ENCODE measurements around the gene NUDT22. TPM values are rescaled to one million over a fixed set of nuclear protein-coding genes. Genes with fewer than 3 reads are reported as not detected.
"Not testable (repeated sequence)": the region's sequence is repeated elsewhere in the genome, so short reads cannot be mapped to it uniquely, and the experiment has no call there.

The NUDT22 gene
- total and polyA plus RNA-seq, 7 experiments from 2014 or later, result 40.7 to 94.0 (median 56.9) TPM

DNA sequence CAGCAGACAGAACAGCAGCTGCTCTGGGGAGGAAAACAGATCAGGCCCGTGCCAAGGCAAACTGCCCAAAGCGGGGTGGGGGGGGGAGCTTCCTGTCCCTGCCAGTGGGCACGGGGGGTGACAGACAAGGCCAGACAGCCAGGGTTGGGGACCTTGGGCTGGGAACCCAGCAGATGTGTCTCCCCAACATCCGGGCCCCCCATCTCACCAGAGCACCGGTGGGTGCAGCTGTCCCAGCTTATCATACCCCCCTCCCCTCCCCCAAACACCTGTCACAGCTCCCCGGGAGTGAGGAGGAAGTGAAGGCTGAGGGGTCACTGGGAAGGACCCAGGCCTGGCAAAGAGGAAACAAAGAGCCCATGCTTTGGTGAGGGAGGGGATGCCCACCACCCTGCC, 19.3 kb downstream of the NUDT22 start:
- H3K27me3 ChIP-seq (ENCODE audit: control insufficient read depth in 2 of 2, insufficient read depth in 2 of 2, low read length in 2 of 2), result no peaks in the 10 kb centered on the region
- intact Hi-C loops (cut with micrococcal nuclease), result no loop called here
- H3K4me3 Mint-ChIP-seq, result peak overlapping the region; percentile 77 to 93 (median 86)
- DNase-seq (no peak), ATAC-seq (no peak)
- peak overlapping the region; percentile 59 for H3K27ac ChIP-seq (ENCODE audit: low read depth, low read length)
- no peaks in the 10 kb centered on the region for H3K9me3 ChIP-seq (ENCODE audit: control insufficient read depth in 2 of 3, low read length in 3 of 3)
- H3K4me3 ChIP-seq (ENCODE audit: low read length), result peak overlapping the region; percentile 68
- CTCF ChIA-PET, result interaction anchor here (1.3 to 4.5 kb wide), 4 partner anchors 40 to 72 kb away, joined by 3 to 30 read pairs (median 4); partner anchors contain the start of genes FERMT3, PRDX5 and TRMT112
- no peaks in the 10 kb centered on the region for H3K27me3 Mint-ChIP-seq
- peaks cover 0 to 11% (median 0%) of the 10 kb centered on the region in 3 experiments for H3K36me3 ChIP-seq (ENCODE audit: control insufficient read depth in 2 of 3, insufficient read depth in 3 of 3, low read length in 3 of 3)
- H3K36me3 Mint-ChIP-seq, result peaks cover 0 to 1% (median 0%) of the 10 kb centered on the region in 5 donors
- no peaks in the 10 kb centered on the region for H3K9me3 Mint-ChIP-seq
- H3K27ac Mint-ChIP-seq, result peak overlapping the region in 7 of 9 donors; percentile 65 to 88 (median 72)
- POLR2A ChIA-PET, result interaction anchor here (0.6 to 12.3 kb wide), 12 partner anchors 10 to 388 kb away, joined by 3 to 154 read pairs (median 7); partner anchors contain the start of genes BAD, CATSPERZ, FERMT3 and PRDX5
- H3K4me1 ChIP-seq (ENCODE audit: control insufficient read depth in 2 of 2, insufficient read depth in 2 of 2, low read length in 2 of 2), result peaks cover 19 to 27% of the 10 kb centered on the region in 2 donors
- peaks cover 11 to 44% (median 30%) of the 10 kb centered on the region in 7 donors for H3K4me1 Mint-ChIP-seq

GRCh38 chr11:64245797-64246620, 19.9 kb downstream of the NUDT22 start:
- Mint-ChIP-seq H3K4me3 (peak overlapping the region; percentile 77 to 93 (median 86)), H3K27ac (peak overlapping the region in 7 of 9 donors; percentile 65 to 88 (median 72)), H3K9me3 (no peaks in the 10 kb centered on the region), H3K27me3 (peaks cover 0 to 3% (median 0%) of the 10 kb centered on the region in 5 donors), H3K4me1 (peaks cover 7 to 43% (median 28%) of the 10 kb centered on the region in 7 donors), H3K36me3 (peaks cover 0 to 1% (median 0%) of the 10 kb centered on the region in 5 donors)
- ATAC-seq, result no peak
- no peaks in the 10 kb centered on the region for H3K9me3 ChIP-seq (ENCODE audit: control insufficient read depth in 2 of 3, low read length in 3 of 3)
- ChIA-PET CTCF (interaction anchor here (1.6 to 4.5 kb wide), 3 partner anchors 40 to 58 kb away, joined by 4 to 30 read pairs (median 5); partner anchors contain the start of gene FERMT3), POLR2A (interaction anchor here (0.6 to 12.3 kb wide), 14 partner anchors 7 to 499 kb away, joined by 3 to 154 read pairs (median 6); partner anchors contain the start of genes BAD, CATSPERZ, FERMT3 and PRDX5)
- peak overlapping the region; percentile 59 for H3K27ac ChIP-seq (ENCODE audit: low read depth, low read length)
- H3K4me1 ChIP-seq (ENCODE audit: control insufficient read depth in 2 of 2, insufficient read depth in 2 of 2, low read length in 2 of 2), result peaks cover 21 to 25% of the 10 kb centered on the region in 2 donors
- intact Hi-C loops (cut with micrococcal nuclease), result loop anchor here in 1 of 2 donors (1.0 kb wide), 3 partner anchors 23 to 59 kb away; partner anchors contain the start of genes ESRRA and GPR137
- peak in 6 of 9 donors; percentile 24 to 76 (median 30) for DNase-seq
- H3K36me3 ChIP-seq (ENCODE audit: control insufficient read depth in 2 of 3, insufficient read depth in 3 of 3, low read length in 3 of 3), result peaks cover 0 to 11% (median 0%) of the 10 kb centered on the region in 3 experiments
- no peaks in the 10 kb centered on the region for H3K27me3 ChIP-seq (ENCODE audit: control insufficient read depth in 2 of 2, insufficient read depth in 2 of 2, low read length in 2 of 2)
- H3K4me3 ChIP-seq (ENCODE audit: low read length), result peak overlapping the region; percentile 68

DNA sequence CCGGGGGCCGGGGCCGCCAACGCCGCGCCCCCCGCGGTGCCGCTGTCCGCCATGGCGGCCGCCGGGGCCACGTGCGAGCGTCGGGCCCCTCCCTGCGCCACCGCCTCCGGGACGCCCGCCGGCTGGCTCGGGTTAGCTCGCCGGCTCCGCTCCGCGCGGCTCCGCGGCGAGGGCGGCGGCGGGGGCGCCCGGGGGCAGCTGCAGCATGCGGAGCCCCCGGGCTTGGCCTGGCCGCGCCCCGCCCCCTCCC, 20.5 kb downstream of the NUDT22 start:
- not testable (repeated sequence) for H3K4me3 ChIP-seq (ENCODE audit: low read length)

DNA sequence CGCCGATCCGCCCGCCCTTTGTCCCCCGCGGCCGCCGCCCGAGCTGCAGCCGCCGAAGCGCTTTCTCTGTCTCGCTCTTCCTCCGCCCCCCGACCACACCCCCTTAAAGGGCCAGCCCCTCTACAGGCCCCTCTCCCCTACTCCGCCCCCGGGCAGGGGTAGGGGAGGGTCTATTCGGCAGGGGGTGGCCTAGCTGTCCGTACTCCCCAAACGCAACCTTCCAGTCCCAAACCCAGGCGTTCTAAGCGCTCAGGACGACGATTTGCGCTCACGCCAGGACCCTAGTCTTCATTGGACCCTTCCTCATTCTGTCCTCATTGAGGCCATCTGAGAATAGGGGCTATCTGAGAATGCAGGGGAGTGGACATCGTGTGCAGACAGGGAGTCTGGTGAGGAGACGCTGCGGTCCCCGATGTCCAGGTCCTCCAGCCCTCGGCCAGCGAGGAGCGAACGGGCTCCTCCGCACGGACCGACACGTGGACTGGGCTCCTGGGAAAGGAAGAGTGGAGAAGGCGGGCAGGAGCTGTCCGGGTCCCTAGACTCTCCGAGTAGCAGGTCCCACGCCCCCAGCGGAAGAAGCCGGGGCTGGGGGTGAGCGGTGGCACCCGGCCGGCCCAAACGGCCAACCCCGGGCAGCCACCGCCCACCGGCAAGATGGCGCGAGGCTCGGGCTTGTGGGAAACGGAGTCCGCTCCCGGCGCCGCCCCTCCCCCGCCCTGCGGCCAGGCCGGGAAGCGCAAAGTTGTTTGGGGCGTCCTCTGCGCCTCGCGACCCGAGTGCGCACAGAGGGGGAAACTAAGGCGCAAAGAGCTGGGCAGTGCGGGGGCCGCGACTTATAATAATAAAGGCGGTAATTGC, 21.0 kb downstream of the NUDT22 start, which contains the start of gene PPP1R14B:
TSS of gene PPP1R14B (minus strand) at position 73 of the 858 bp plus-strand sequence. CDS start 270 bp downstream, outside the sequence.
- Mint-ChIP-seq H3K4me3 (peak within 1 kb of the TSS; percentile 83 to 93 (median 88)), H3K27ac (peak within 1 kb of the TSS; percentile 65 to 88 (median 85)), H3K9me3 (peaks cover 0 to 2% (median 0%) of the 10 kb centered on the region in 11 donors), H3K36me3 (no peaks in the 10 kb centered on the region), H3K27me3 (peaks cover 0 to 3% (median 0%) of the 10 kb centered on the region in 5 donors), H3K4me1 (peaks cover 7 to 46% (median 32%) of the 10 kb centered on the region in 7 donors)
- peak within 1 kb of the TSS; percentile 100 for H3K4me3 ChIP-seq (ENCODE audit: low read length)
- intact Hi-C loops (cut with micrococcal nuclease), result loop anchor here (1.0 kb wide), 5 partner anchors 21 to 58 kb away; partner anchors contain the start of genes ESRRA (in 2 of the 2), GPR137 (in 2 of the 2), NUDT22 (in 1 of the 2) and TRPT1 (in 1 of the 2)
- ATAC-seq (peak; percentile 75), DNase-seq (peak; percentile 55 to 88 (median 70))
- ChIA-PET CTCF (interaction anchor here (1.6 to 4.5 kb wide), 2 partner anchors 42 to 55 kb away, joined by 5 to 30 read pairs; partner anchors contain the start of gene FERMT3), POLR2A (interaction anchor here (0.7 to 12.3 kb wide), 13 partner anchors 9 to 70 kb away, joined by 3 to 154 read pairs (median 5); partner anchors contain the start of genes BAD, DNAJC4, FERMT3 and NUDT22)
- H3K4me1 ChIP-seq (ENCODE audit: control insufficient read depth in 2 of 2, insufficient read depth in 2 of 2, low read length in 2 of 2), result peaks cover 25 to 27% of the 10 kb centered on the region in 2 donors
- peaks cover 0 to 7% (median 0%) of the 10 kb centered on the region in 3 experiments for H3K36me3 ChIP-seq (ENCODE audit: control insufficient read depth in 2 of 3, insufficient read depth in 3 of 3, low read length in 3 of 3)
- no peaks in the 10 kb centered on the region for H3K9me3 ChIP-seq (ENCODE audit: control insufficient read depth in 2 of 3, low read length in 3 of 3)
- no peaks in the 10 kb centered on the region for H3K27me3 ChIP-seq (ENCODE audit: control insufficient read depth in 2 of 2, insufficient read depth in 2 of 2, low read length in 2 of 2)
- H3K27ac ChIP-seq (ENCODE audit: low read depth, low read length), result peak within 1 kb of the TSS; percentile 64

More for the DNA sequence above, 20.5 kb downstream of the NUDT22 start:
- not testable (repeated sequence) for H3K27me3 Mint-ChIP-seq; H3K27me3 ChIP-seq (ENCODE audit: control insufficient read depth in 2 of 2, insufficient read depth in 2 of 2, low read length in 2 of 2); H3K27ac ChIP-seq (ENCODE audit: low read depth, low read length); H3K9me3 ChIP-seq (ENCODE audit: control insufficient read depth in 2 of 3, low read length in 3 of 3); H3K9me3 Mint-ChIP-seq; H3K36me3 Mint-ChIP-seq; H3K36me3 ChIP-seq (ENCODE audit: control insufficient read depth in 2 of 3, insufficient read depth in 3 of 3, low read length in 3 of 3)
- ChIA-PET CTCF (interaction anchor here (1.6 to 4.5 kb wide), 2 partner anchors 41 to 56 kb away, joined by 5 to 30 read pairs; partner anchors contain the start of gene FERMT3), POLR2A (interaction anchor here (1.0 to 12.3 kb wide), 12 partner anchors 8 to 498 kb away, joined by 3 to 154 read pairs (median 6); partner anchors contain the start of genes BAD, FERMT3, NUDT22 and PRDX5)
- Mint-ChIP-seq H3K4me3 (peak overlapping the region; percentile 82 to 92 (median 87)), H3K27ac (peak overlapping the region in 2 of 9 donors; percentile 64 to 83), H3K4me1 (peaks cover 7 to 42% (median 28%) of the 10 kb centered on the region in 7 donors)
- H3K4me1 ChIP-seq (ENCODE audit: control insufficient read depth in 2 of 2, insufficient read depth in 2 of 2, low read length in 2 of 2), result peaks cover 21 to 25% of the 10 kb centered on the region in 2 donors
- DNase-seq (peak in 1 of 9 donors; percentile 31), ATAC-seq (peak; percentile 17)
- intact Hi-C loops (cut with micrococcal nuclease), result loop anchor here in 1 of 2 donors (1.0 kb wide), 3 partner anchors 23 to 59 kb away; partner anchors contain the start of genes ESRRA and GPR137

DNA sequence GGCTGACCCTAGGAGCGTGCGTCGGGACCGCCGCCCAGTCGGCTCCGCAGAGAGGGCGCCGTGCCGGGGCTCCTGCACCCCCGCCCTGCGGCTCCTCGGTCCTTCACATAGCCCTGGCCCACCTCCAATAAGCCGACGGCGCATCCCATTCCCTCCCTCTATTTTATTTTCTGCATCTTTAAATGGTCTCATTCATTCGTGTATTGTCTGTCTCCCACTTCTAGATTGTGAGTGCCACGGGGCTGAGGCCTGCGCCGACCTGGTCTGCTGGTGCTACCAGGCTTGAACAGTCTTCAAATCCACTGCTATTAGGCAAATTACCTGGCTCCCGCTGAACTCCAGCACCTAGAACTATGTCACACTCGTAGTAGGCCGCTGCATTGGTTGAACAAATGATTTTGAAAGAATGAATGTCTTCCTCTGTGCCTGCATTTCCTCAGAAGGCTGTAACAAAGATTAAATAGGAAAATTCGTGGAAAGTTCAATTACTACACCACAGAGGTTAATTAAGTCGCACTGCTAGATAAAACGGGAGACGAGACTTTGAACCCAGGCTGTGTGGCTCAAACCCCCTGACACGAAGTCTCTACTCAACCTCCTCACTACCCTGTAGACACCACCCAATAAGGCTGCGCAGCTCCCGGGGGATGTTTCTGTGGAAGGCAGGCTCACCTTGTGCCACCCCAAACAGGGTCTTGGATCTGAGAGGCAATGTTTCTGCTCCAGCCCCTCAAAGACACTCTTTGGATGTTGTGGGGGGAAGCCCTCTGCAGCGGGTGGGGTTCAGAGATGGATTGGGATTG, 21.9 kb downstream of the NUDT22 start:
- Histone ChIP-seq H3K36me3 (ENCODE audit: control insufficient read depth in 2 of 3, insufficient read depth in 3 of 3, low read length in 3 of 3) (peaks cover 0 to 7% (median 0%) of the 10 kb centered on the region in 3 experiments), H3K27me3 (ENCODE audit: control insufficient read depth in 2 of 2, insufficient read depth in 2 of 2, low read length in 2 of 2) (no peaks in the 10 kb centered on the region), H3K9me3 (ENCODE audit: control insufficient read depth in 2 of 3, low read length in 3 of 3) (no peaks in the 10 kb centered on the region), H3K27ac (ENCODE audit: low read depth, low read length) (no peak overlapping the region), H3K4me3 (ENCODE audit: low read length) (peak overlapping the region; percentile 100), H3K4me1 (ENCODE audit: control insufficient read depth in 2 of 2, insufficient read depth in 2 of 2, low read length in 2 of 2) (peaks cover 24 to 25% of the 10 kb centered on the region in 2 donors)
- ChIA-PET POLR2A (interaction anchor here (0.7 to 12.3 kb wide), 12 partner anchors 9 to 69 kb away, joined by 3 to 154 read pairs (median 4); partner anchors contain the start of genes DNAJC4, NUDT22, PRDX5 and TRMT112), CTCF (interaction anchor here (0.7 to 4.5 kb wide), 3 partner anchors 21 to 68 kb away, joined by 3 to 30 read pairs (median 3); partner anchors contain the start of gene FERMT3)
- Mint-ChIP-seq H3K36me3 (no peaks in the 10 kb centered on the region), H3K27ac (peak overlapping the region in 8 of 9 donors; percentile 6 to 82 (median 50)), H3K4me1 (peaks cover 7 to 47% (median 28%) of the 10 kb centered on the region in 7 donors), H3K9me3 (peaks cover 0 to 2% (median 0%) of the 10 kb centered on the region in 11 donors), H3K27me3 (peaks cover 0 to 3% (median 0%) of the 10 kb centered on the region in 5 donors), H3K4me3 (peak overlapping the region; percentile 70 to 92 (median 84))
- ATAC-seq (no peak), DNase-seq (no peak)
- intact Hi-C loops (cut with micrococcal nuclease), result loop anchor here (1.0 kb wide), 4 partner anchors 22 to 57 kb away; partner anchors contain the start of genes ESRRA (in 1 of the 2), GPR137 (in 1 of the 2), NUDT22 (in 1 of the 2) and TRPT1 (in 1 of the 2)
